GM12874 (cell line): ENCODE data around the gene RTF1.

Source experiments
- CTCF ChIP-seq: IDR thresholded peaks from 2 replicates; pipeline ENCODE4 v1.5.1; 2011; ENCODE audit warnings: low read depth, mild to moderate bottlenecking, control low read depth, low read length, moderate library complexity; ENCODE audit not compliant: insufficient read depth

RTF1 gene

GRCh38 chr15:41423979-41424659, 7.2 kb downstream of the RTF1 start:
- no peak for TF ChIP-seq CTCF

- no peak for TF ChIP-seq CTCF
Measured at GRCh38 chr15:41424809-41425208, 7.9 kb downstream of the RTF1 start.

- TF ChIP-seq CTCF: no peak
Measured at GRCh38 chr15:41429003-41429890, 12.4 kb downstream of the RTF1 start.

GRCh38 chr15:41435037-41435786, 18.3 kb downstream of the RTF1 start:
- TF ChIP-seq CTCF: no peak

- TF ChIP-seq CTCF: no peak
Measured at GRCh38 chr15:41437448-41437847, 20.6 kb downstream of the RTF1 start.

GRCh38 chr15:41438206-41438605, 21.3 kb downstream of the RTF1 start:
- TF ChIP-seq CTCF: no peak

GRCh38 chr15:41443275-41443674, 26.4 kb downstream of the RTF1 start:
- no peak for TF ChIP-seq CTCF
